Glutamatergic neuron (in vitro differentiated cells): ENCODE measurements around the gene PPM1G. TPM values are rescaled to one million over a fixed set of nuclear protein-coding genes. Genes with fewer than 3 reads are reported as not detected.

Source experiments
- DNase-seq: peaks from one replicate; pipeline ENCODE4 v3.0.0; 2022
- H3K27ac Mint-ChIP-seq: one replicate; pipeline ENCODE4 v1.8.0; 2020; ENCODE audit warnings: mild to moderate bottlenecking, mixed read lengths, inconsistent platforms; ENCODE audit not compliant: unreplicated experiment
- H3K27me3 Mint-ChIP-seq: one replicate; pipeline ENCODE4 v1.8.0; 2020; ENCODE audit warnings: mild to moderate bottlenecking, moderate library complexity, mixed read lengths, inconsistent platforms; ENCODE audit not compliant: unreplicated experiment
- H3K36me3 Mint-ChIP-seq: one replicate; pipeline ENCODE4 v1.8.0; 2020; ENCODE audit warnings: mild to moderate bottlenecking, mixed read lengths, inconsistent platforms; ENCODE audit not compliant: unreplicated experiment
- H3K4me1 Mint-ChIP-seq: one replicate; pipeline ENCODE4 v1.8.0; 2020; ENCODE audit warnings: mild to moderate bottlenecking, low read depth, mixed read lengths, inconsistent platforms; ENCODE audit not compliant: unreplicated experiment
- H3K4me3 Mint-ChIP-seq: one replicate; pipeline ENCODE4 v1.8.0; 2020; ENCODE audit warnings: mild to moderate bottlenecking, mixed read lengths, inconsistent platforms; ENCODE audit not compliant: unreplicated experiment
- H3K9me3 Mint-ChIP-seq: one replicate; pipeline ENCODE4 v1.8.0; 2020; ENCODE audit warnings: mild to moderate bottlenecking, moderate library complexity, mixed read lengths, inconsistent platforms; ENCODE audit not compliant: unreplicated experiment
- total RNA-seq: library from RNA; stranded (reverse); fragmentation: NEBNext Ultra II Directional; extraction: Animal tissue kit (Norgen Biotek cat#: 25700); gene quantifications from one replicate; pipeline ENCODE4 v1.2.1, GENCODE V29; 2021; ENCODE audit not compliant: unreplicated experiment
- TF ChIP-seq, protein P1 (sequence below): fragments of 200-600 bp; sonication (generic); IDR thresholded peaks from one replicate; pipeline ENCODE4 v1.5.0; 2021; ENCODE audit not compliant: partially characterized antibody, unreplicated experiment

PPM1G gene
- total RNA-seq, 1 donor from 2014 or later = 84.9 TPM

- H3K36me3 Mint-ChIP-seq = no peaks in the 10 kb centered on the region
- H3K27me3 Mint-ChIP-seq = peaks cover 12% of the 10 kb centered on the region
- H3K4me1 Mint-ChIP-seq = peaks cover 27% of the 10 kb centered on the region
Observed at GRCh38 chr2:27379383-27379835, 30.0 kb downstream of the PPM1G start.

DNA sequence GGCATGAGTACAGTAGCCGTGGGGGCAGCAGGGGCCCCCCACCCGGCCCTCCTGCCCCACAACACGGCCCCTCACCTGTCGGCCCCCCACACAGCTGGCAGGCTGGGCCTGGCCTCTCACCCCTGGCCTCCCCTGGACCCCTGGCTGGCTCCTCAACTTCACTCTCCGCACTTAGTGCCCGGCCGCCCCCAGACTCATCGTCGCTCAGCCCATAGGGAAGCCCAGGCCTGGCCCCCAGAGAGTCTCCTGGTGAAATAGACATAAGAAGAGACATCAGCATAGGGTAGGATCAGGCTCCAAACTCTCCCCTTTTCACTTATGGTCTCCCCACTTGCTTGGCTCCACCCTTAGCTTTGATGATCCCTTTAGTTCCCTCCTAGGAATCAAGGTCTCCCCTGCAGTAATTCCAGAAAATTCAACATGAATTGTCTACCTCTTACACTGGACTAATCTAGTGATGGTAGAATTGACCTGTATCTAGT lies 30.5 kb downstream of the PPM1G start:
- H3K9me3 Mint-ChIP-seq = peaks cover 17% of the 10 kb centered on the region
- H3K36me3 Mint-ChIP-seq = no peaks in the 10 kb centered on the region
- no peak for DNase-seq
- peak overlapping the region; percentile 87 for H3K27ac Mint-ChIP-seq
- peak overlapping the region; percentile 89 for H3K4me3 Mint-ChIP-seq
- peaks cover 11% of the 10 kb centered on the region for H3K27me3 Mint-ChIP-seq
- TF ChIP-seq, protein P1, sequence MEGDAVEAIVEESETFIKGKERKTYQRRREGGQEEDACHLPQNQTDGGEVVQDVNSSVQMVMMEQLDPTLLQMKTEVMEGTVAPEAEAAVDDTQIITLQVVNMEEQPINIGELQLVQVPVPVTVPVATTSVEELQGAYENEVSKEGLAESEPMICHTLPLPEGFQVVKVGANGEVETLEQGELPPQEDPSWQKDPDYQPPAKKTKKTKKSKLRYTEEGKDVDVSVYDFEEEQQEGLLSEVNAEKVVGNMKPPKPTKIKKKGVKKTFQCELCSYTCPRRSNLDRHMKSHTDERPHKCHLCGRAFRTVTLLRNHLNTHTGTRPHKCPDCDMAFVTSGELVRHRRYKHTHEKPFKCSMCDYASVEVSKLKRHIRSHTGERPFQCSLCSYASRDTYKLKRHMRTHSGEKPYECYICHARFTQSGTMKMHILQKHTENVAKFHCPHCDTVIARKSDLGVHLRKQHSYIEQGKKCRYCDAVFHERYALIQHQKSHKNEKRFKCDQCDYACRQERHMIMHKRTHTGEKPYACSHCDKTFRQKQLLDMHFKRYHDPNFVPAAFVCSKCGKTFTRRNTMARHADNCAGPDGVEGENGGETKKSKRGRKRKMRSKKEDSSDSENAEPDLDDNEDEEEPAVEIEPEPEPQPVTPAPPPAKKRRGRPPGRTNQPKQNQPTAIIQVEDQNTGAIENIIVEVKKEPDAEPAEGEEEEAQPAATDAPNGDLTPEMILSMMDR = no peak
- peaks cover 27% of the 10 kb centered on the region for H3K4me1 Mint-ChIP-seq

More at GRCh38 chr2:27379383-27379835, 30.0 kb downstream of the PPM1G start:
- peak overlapping the region; percentile 87 for H3K27ac Mint-ChIP-seq
- no peak for DNase-seq
- H3K4me3 Mint-ChIP-seq = peak overlapping the region; percentile 89
- TF ChIP-seq, protein P1 = no peak
- H3K9me3 Mint-ChIP-seq = peaks cover 16% of the 10 kb centered on the region

GRCh38 chr2:27378096-27378808 lies 31.1 kb downstream of the PPM1G start:
- Mint-ChIP-seq H3K4me3 (no peak overlapping the region), H3K27me3 (peaks cover 9% of the 10 kb centered on the region), H3K4me1 (peaks cover 27% of the 10 kb centered on the region), H3K36me3 (no peaks in the 10 kb centered on the region), H3K9me3 (peaks cover 17% of the 10 kb centered on the region), H3K27ac (no peak overlapping the region)
- TF ChIP-seq, protein P1 = no peak
- no peak for DNase-seq

GRCh38 chr2:27377618-27378095 lies 31.7 kb downstream of the PPM1G start:
- peaks cover 20% of the 10 kb centered on the region for H3K9me3 Mint-ChIP-seq
- peaks cover 2% of the 10 kb centered on the region for H3K36me3 Mint-ChIP-seq
- peaks cover 28% of the 10 kb centered on the region for H3K4me1 Mint-ChIP-seq
- peak overlapping the region; percentile 76 for H3K27ac Mint-ChIP-seq
- TF ChIP-seq, protein P1 = no peak
- peaks cover 12% of the 10 kb centered on the region for H3K27me3 Mint-ChIP-seq
- H3K4me3 Mint-ChIP-seq = peak overlapping the region; percentile 71
- no peak for DNase-seq

- no peak for DNase-seq
- peaks cover 20% of the 10 kb centered on the region for H3K9me3 Mint-ChIP-seq
- peaks cover 12% of the 10 kb centered on the region for H3K27me3 Mint-ChIP-seq
- peaks cover 6% of the 10 kb centered on the region for H3K36me3 Mint-ChIP-seq
- peaks cover 28% of the 10 kb centered on the region for H3K4me1 Mint-ChIP-seq
- TF ChIP-seq, protein P1 = no peak
- no peak overlapping the region for H3K4me3 Mint-ChIP-seq
- no peak overlapping the region for H3K27ac Mint-ChIP-seq
Observed at GRCh38 chr2:27376866-27377617, 32.3 kb downstream of the PPM1G start.
